ENCODE results near the gene N4BP2L1.
A peak's percentile ranks its signal among the peaks of the same experiment; 100 is the strongest.

N4BP2L1 gene

DNA sequence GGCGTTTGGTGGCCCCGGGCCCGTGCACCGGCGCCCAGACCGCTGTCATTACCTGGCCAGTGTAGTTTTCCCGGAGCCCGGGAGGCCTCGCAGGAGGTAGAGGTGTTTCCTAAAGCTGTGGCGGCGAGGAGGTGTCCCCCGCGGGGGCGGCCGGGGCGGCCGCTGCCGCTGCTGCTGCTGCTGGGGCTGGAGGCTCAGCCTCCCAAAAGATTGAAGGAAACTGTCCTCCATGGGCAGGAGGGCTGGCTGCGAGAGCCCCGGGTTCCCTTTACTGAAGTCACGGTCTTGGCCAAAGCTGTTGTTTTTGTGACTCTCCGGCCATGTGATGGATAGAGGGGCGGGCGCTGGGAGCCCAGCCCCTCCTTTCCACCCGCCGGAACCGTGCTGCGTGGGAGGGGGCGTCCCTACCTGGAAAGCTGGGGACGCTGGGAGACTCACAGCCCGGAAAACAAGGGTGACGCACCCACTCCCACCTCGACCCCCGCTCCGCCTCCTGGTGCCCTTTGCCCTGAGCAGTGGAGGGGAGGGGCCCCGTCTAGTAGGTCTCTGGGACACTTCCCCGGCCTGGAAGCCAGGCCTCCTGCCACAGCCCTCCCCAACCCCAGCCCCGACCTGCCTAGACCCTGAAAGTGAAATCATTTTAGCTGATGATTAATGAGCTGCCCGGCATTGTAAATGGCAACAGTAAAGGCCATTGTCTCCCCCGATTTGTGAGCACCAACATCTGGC is at the start of gene N4BP2L1:
N4BP2L1 (minus strand) TSS at position 279 of the 729 bp plus-strand sequence; CDS start at position 231, 48 bp downstream.
- DNase-seq (ENCODE audit: low read depth) = no peak
- H3K4me3 ChIP-seq (ENCODE audit: control insufficient read depth, low read depth, low read length) = peak within 1 kb of the TSS; percentile 61

DNA sequence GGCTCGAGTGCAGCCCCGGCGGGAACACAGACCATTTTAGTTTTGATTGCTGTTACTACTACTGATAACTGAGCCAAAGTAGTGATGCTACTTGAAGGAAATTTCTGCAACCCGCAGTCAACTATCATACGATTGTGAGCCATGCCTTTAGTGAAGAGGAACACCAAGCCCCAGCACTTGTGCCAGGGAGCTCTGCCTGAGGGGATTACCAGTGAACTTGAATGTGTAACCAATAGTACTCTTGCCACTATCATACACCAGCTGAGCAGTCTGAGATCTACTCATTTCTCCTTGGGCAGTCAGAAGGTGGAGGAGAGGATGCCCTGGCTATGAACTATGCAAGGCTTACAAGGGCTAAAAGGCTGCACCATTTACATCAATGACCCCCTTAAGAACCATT is 49.0 kb upstream of the N4BP2L1 start:
- no peak overlapping the region for H3K4me3 ChIP-seq (ENCODE audit: control insufficient read depth, low read depth, low read length)
- TF ChIP-seq, protein P1, sequence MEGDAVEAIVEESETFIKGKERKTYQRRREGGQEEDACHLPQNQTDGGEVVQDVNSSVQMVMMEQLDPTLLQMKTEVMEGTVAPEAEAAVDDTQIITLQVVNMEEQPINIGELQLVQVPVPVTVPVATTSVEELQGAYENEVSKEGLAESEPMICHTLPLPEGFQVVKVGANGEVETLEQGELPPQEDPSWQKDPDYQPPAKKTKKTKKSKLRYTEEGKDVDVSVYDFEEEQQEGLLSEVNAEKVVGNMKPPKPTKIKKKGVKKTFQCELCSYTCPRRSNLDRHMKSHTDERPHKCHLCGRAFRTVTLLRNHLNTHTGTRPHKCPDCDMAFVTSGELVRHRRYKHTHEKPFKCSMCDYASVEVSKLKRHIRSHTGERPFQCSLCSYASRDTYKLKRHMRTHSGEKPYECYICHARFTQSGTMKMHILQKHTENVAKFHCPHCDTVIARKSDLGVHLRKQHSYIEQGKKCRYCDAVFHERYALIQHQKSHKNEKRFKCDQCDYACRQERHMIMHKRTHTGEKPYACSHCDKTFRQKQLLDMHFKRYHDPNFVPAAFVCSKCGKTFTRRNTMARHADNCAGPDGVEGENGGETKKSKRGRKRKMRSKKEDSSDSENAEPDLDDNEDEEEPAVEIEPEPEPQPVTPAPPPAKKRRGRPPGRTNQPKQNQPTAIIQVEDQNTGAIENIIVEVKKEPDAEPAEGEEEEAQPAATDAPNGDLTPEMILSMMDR (IDR thresholded peaks at IDR 0.05; ENCODE audit: control insufficient read depth, insufficient read depth, low read depth, low read length, missing control alignments) = no peak
- no peak for DNase-seq (ENCODE audit: low read depth)

More for the DNA sequence above, at the start of gene N4BP2L1:
- TF ChIP-seq, protein P1 (IDR thresholded peaks at IDR 0.05; ENCODE audit: control insufficient read depth, insufficient read depth, low read depth, low read length, missing control alignments) = no peak

DNA sequence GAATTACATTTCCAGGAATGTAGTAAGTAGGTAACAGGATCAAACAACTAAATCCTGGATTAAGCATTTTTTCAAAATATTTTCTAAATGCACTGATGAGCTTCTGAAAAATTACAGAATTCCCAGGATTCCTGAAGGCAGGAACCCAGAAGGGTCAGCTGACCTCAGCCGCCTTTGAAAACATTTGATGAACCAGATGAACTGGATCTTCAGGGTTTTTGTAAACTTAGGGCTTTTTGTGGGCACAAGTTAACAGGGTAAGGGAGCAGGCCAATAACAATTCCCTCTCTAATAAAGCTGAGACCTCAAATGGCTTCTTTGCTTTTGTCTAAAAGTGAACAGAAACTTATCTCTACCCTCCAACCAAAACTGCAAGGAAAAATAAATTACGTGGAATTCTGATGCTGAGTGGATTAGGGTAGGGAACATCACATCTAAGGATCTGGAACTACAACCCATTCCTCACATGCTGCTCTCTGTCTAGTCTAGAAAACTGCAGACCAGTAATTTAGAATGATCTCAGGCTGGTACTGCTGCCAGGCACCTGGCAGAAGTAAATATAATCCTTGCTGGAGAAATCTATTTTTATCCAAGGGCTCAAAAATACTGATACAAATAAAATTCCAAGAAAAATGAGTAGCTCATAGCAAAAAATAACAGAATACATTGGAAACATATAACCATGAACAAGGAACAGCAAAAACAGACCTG is 48.2 kb upstream of the N4BP2L1 start:
- no peak overlapping the region for H3K4me3 ChIP-seq (ENCODE audit: control insufficient read depth, low read depth, low read length)
- no peak for DNase-seq (ENCODE audit: low read depth)
- TF ChIP-seq, protein P1 (IDR thresholded peaks at IDR 0.05; ENCODE audit: control insufficient read depth, insufficient read depth, low read depth, low read length, missing control alignments) = no peak

DNA sequence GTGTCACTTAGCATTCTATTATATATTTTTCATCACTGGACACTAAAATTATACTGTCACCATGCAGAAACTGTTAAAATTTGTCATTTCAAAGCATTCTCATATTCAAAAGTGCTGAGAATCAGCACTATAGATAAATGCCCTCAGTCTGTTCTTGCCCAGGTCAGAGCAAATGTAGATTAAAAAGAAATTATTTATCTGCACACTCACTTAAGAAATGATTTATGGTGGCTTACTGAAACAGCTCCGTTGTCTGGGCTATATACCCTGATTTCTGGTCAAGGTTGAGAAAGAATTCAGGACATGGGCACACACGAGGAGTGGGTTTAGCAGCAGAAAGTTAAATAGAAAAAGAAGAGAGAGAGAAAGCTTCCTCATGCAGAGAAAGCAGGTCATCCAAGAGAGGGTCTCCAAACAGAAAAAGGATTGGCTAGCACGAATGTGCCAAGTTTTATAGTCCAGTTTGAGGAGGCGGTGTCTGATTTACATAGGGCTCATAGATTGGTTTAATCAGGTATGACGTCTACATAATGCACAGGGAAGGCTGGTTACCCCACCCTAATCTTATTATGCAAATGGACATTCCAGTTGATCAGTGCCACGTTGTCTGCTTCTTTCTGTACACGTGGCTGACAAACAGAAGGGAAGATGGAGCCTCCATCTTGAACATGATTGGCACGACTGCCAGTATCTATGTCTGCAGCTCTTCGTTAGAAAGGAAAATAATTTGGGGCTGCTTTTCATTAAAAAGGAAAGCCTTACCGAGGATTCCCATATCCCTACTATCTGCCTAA is 47.3 kb upstream of the N4BP2L1 start:
- no peak overlapping the region for H3K4me3 ChIP-seq (ENCODE audit: control insufficient read depth, low read depth, low read length)
- TF ChIP-seq, protein P1 (IDR thresholded peaks at IDR 0.05; ENCODE audit: control insufficient read depth, insufficient read depth, low read depth, low read length, missing control alignments) = no peak
- no peak for DNase-seq (ENCODE audit: low read depth)

DNA sequence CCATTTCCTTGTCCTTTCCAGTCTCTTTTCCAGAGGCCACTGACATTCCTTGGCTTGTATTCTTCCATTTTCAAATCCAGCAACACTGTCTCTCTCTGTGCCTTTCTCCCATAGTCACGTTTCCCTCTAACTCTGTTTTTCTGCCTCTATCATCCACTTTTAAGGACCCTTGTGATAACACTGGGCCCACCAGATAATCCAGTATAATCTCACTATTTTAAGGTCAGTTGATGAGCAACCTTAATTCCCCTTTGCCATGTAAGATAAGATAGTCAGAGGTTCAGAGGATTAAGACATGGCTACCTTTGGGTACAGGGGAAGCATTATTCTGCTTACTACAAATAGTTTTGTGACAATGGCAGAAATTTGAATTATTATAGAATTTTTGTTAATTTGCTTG is 45.7 kb upstream of the N4BP2L1 start:
- TF ChIP-seq, protein P1 (IDR thresholded peaks at IDR 0.05; ENCODE audit: control insufficient read depth, insufficient read depth, low read depth, low read length, missing control alignments) = no peak
- DNase-seq (ENCODE audit: low read depth) = no peak
- H3K4me3 ChIP-seq (ENCODE audit: control insufficient read depth, low read depth, low read length) = no peak overlapping the region

DNA sequence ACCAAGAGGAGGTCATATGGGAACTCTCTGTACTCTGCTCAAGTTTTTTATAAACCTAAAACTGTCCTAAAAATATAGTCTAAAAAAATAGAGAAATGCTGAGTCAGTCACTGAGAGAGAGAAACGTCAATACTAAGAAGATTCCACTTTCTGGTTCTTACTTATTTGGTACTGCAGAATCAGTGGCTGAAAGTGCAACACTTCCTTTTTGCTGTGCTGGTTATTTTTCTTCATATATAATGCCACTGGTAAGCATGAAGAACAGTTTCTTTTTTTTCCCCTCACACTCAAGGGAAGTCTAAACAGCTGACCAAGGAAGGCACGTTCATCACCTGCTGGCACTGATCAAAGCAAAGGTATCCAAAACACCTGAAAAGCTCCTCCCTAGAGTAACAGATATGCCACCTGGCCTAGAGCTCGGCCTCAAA is 44.3 kb upstream of the N4BP2L1 start:
- DNase-seq (ENCODE audit: low read depth) = no peak
- no peak overlapping the region for H3K4me3 ChIP-seq (ENCODE audit: control insufficient read depth, low read depth, low read length)
- TF ChIP-seq, protein P1 (IDR thresholded peaks at IDR 0.05; ENCODE audit: control insufficient read depth, insufficient read depth, low read depth, low read length, missing control alignments) = no peak

Measured in AG09309 (cell line).